ENCODE results near the gene ZNF783. TPM values are rescaled to one million over a fixed set of nuclear protein-coding genes. Genes with fewer than 3 reads are reported as not detected.

The ZNF783 gene
- total and polyA plus RNA-seq, 2 experiments from 2014 or later = 7.8 to 7.9 TPM

DNA sequence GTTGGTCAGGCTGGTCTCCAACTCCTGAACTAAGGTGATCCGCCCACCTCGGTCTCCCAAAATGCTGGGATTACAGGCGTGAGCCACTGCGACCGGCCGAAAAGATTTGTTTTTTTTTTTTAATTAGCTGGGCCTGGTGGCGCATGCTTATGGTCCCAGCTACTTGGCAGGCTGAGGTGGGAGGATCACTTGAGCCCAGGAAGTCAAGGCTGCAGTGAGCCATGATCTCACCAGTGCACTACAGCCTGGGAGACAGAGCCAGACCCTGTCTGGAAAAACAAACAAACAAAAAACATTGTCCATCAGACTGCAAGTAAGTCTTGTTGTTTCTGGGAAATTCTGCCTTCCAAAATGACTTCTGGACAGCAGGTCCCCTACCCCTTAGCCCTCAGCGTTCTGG, 38.8 kb upstream of the ZNF783 start:
- DNase-seq (ENCODE audit: low spot score) = no peak
- Histone ChIP-seq H3K36me3 (replicated peaks; ENCODE audit: insufficient read depth, low read depth) (no peaks in the 10 kb centered on the region), H2AFZ (no peak overlapping the region), H3K4me3 (no peak overlapping the region), H3K9me2 (replicated peaks; ENCODE audit: insufficient read depth) (no peaks in the 10 kb centered on the region), H4K20me1 (ENCODE audit: insufficient read depth, poor library complexity, severe bottlenecking) (no peaks in the 10 kb centered on the region), H3K27me3 (no peaks in the 10 kb centered on the region), H3K4me1 (ENCODE audit: insufficient read depth) (no peaks in the 10 kb centered on the region), H3K27ac (no peak overlapping the region), H3K79me2 (no peaks in the 10 kb centered on the region), H3K4me2 (no peak overlapping the region), H3K9me3 (ENCODE audit: low read depth) (no peaks in the 10 kb centered on the region)
- TF ChIP-seq CTCF (IDR thresholded peaks at IDR 0.05; ENCODE audit: poor library complexity) = no peak
- WGBS (ENCODE audit: low lambda C conversion rate, missing lambda C conversion rate) = 98% methylated on average over 8 of the region's 8 CpGs

GRCh38 chr7:149223761-149224160, 38.2 kb upstream of the ZNF783 start:
- no peaks in the 10 kb centered on the region for H3K36me3 ChIP-seq (replicated peaks; ENCODE audit: insufficient read depth, low read depth)

GRCh38 chr7:149224352-149224751, 37.6 kb upstream of the ZNF783 start:
- Histone ChIP-seq H3K79me2 (no peaks in the 10 kb centered on the region), H3K9me2 (replicated peaks; ENCODE audit: insufficient read depth) (no peaks in the 10 kb centered on the region), H3K4me2 (no peak overlapping the region), H3K4me1 (ENCODE audit: insufficient read depth) (no peaks in the 10 kb centered on the region), H3K36me3 (replicated peaks; ENCODE audit: insufficient read depth, low read depth) (no peaks in the 10 kb centered on the region), H2AFZ (no peak overlapping the region), H3K27me3 (no peaks in the 10 kb centered on the region), H3K9me3 (ENCODE audit: low read depth) (no peaks in the 10 kb centered on the region), H3K4me3 (no peak overlapping the region), H4K20me1 (ENCODE audit: insufficient read depth, poor library complexity, severe bottlenecking) (no peaks in the 10 kb centered on the region), H3K27ac (no peak overlapping the region)
- no peak for DNase-seq (ENCODE audit: low spot score)
- WGBS (ENCODE audit: low lambda C conversion rate, missing lambda C conversion rate) = 98% methylated on average over 35 of the region's 37 CpGs
- TF ChIP-seq EZH2 (IDR thresholded peaks at IDR 0.05; ENCODE audit: borderline replicate concordance) = no peak
- TF ChIP-seq CTCF (IDR thresholded peaks at IDR 0.05; ENCODE audit: poor library complexity) = no peak
- TF ChIP-seq EZH2phosphoT487 (IDR thresholded peaks at IDR 0.05; ENCODE audit: low read depth, severe bottlenecking, unreplicated experiment) = no peak

More at GRCh38 chr7:149223761-149224160, 38.2 kb upstream of the ZNF783 start:
- H4K20me1 ChIP-seq (ENCODE audit: insufficient read depth, poor library complexity, severe bottlenecking) = no peaks in the 10 kb centered on the region
- TF ChIP-seq CTCF (IDR thresholded peaks at IDR 0.05; ENCODE audit: poor library complexity) (no peak), EZH2 (IDR thresholded peaks at IDR 0.05; ENCODE audit: borderline replicate concordance) (no peak), EZH2phosphoT487 (IDR thresholded peaks at IDR 0.05; ENCODE audit: low read depth, severe bottlenecking, unreplicated experiment) (no peak)
- no peaks in the 10 kb centered on the region for H3K27me3 ChIP-seq
- no peak overlapping the region for H3K27ac ChIP-seq
- no peak overlapping the region for H3K4me3 ChIP-seq
- no peak overlapping the region for H2AFZ ChIP-seq
- no peak overlapping the region for H3K4me2 ChIP-seq
- no peaks in the 10 kb centered on the region for H3K4me1 ChIP-seq (ENCODE audit: insufficient read depth)
- no peaks in the 10 kb centered on the region for H3K79me2 ChIP-seq
- H3K9me2 ChIP-seq (replicated peaks; ENCODE audit: insufficient read depth) = no peaks in the 10 kb centered on the region
- H3K9me3 ChIP-seq (ENCODE audit: low read depth) = no peaks in the 10 kb centered on the region
- 98% methylated on average over 10 of the region's 39 CpGs for WGBS (ENCODE audit: low lambda C conversion rate, missing lambda C conversion rate)
- no peak for DNase-seq (ENCODE audit: low spot score)

DNA sequence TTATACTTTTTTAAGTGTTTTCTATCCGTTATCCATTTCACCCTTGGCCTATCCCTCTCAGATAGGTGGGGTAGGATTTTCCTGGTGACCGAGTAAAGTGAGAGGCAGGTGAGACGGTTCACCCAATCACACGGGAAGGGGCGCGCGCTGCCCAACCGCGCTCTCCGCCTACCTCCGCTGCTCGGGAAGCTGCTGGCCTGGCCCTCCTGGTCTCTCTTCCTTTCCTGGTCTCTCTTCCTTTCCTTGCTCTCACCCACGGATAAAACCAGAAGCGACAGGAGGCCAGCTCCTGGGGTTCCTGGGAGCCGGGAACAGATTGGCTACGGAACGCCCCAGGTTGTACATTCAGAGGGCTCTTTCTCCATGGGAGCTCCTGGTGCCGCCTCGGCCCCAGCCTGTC, 36.9 kb upstream of the ZNF783 start:
- H3K79me2 ChIP-seq = no peaks in the 10 kb centered on the region
- no peak overlapping the region for H2AFZ ChIP-seq
- no peaks in the 10 kb centered on the region for H3K36me3 ChIP-seq (replicated peaks; ENCODE audit: insufficient read depth, low read depth)
- TF ChIP-seq EZH2phosphoT487 (IDR thresholded peaks at IDR 0.05; ENCODE audit: low read depth, severe bottlenecking, unreplicated experiment) (no peak), EZH2 (IDR thresholded peaks at IDR 0.05; ENCODE audit: borderline replicate concordance) (no peak), CTCF (IDR thresholded peaks at IDR 0.05; ENCODE audit: poor library complexity) (no peak)
- no peak overlapping the region for H3K4me2 ChIP-seq
- H3K9me2 ChIP-seq (replicated peaks; ENCODE audit: insufficient read depth) = no peaks in the 10 kb centered on the region
- H3K4me1 ChIP-seq (ENCODE audit: insufficient read depth) = no peaks in the 10 kb centered on the region
- H4K20me1 ChIP-seq (ENCODE audit: insufficient read depth, poor library complexity, severe bottlenecking) = no peaks in the 10 kb centered on the region
- no peaks in the 10 kb centered on the region for H3K9me3 ChIP-seq (ENCODE audit: low read depth)
- 96% methylated on average over 19 of the region's 19 CpGs for WGBS (ENCODE audit: low lambda C conversion rate, missing lambda C conversion rate)
- no peaks in the 10 kb centered on the region for H3K27me3 ChIP-seq
- no peak overlapping the region for H3K27ac ChIP-seq
- no peak for DNase-seq (ENCODE audit: low spot score)
- H3K4me3 ChIP-seq = no peak overlapping the region

Measured in hepatocyte (in vitro differentiated cells).